ENCODE data around the gene CAMK1G. TPM values are rescaled to one million over a fixed set of nuclear protein-coding genes. Genes with fewer than 3 reads are reported as not detected.

CAMK1G gene
- total and polyA plus RNA-seq, 10 of the 15 experiments (the other 5 are each of a cell fraction or from before 2014, with no cell fraction given), result 0.18 to 0.20 TPM; not detected in 8

GRCh38 chr1:209550519-209550918, 33.0 kb upstream of the CAMK1G start (continued):
- TF ChIP-seq USF1 (IDR thresholded peaks at IDR 0.05; ENCODE audit: borderline replicate concordance, extremely low read length, insufficient read depth, low read depth, low read length) (no peak), NBN (IDR thresholded peaks at IDR 0.05) (no peak), BRCA1 (IDR thresholded peaks at IDR 0.05; ENCODE audit: low read depth, low read length) (no peak), USF2 (IDR thresholded peaks at IDR 0.05; ENCODE audit: borderline replicate concordance, low read depth, low read length) (no peak), IKZF2 (IDR thresholded peaks at IDR 0.05) (no peak), RCOR1 (conservative IDR thresholded peaks at IDR 0.05; ENCODE audit: low read depth, low read length) (no peak), CBX3 (IDR thresholded peaks at IDR 0.05; ENCODE audit: borderline replicate concordance, low read depth) (no peak), ATF7 (IDR thresholded peaks at IDR 0.05; ENCODE audit: low read depth) (no peak), DPF2 (IDR thresholded peaks at IDR 0.05) (no peak), BMI1 (IDR thresholded peaks at IDR 0.05; ENCODE audit: borderline replicate concordance) (no peak), TCF7 (IDR thresholded peaks at IDR 0.05; ENCODE audit: borderline replicate concordance) (no peak), EP300 (IDR thresholded peaks at IDR 0.05; ENCODE audit: borderline replicate concordance in 1 of 2, control insufficient read depth in 1 of 2, low read depth in 2 of 2, low read length in 2 of 2) (no peak), SMAD5 (IDR thresholded peaks at IDR 0.05; ENCODE audit: low read depth) (no peak)

Data from GM12878 (cell line).